Measurements from ENCODE around the gene CLP1.
A peak's percentile ranks its signal among the peaks of the same experiment; 100 is the strongest.

The CLP1 gene

DNA sequence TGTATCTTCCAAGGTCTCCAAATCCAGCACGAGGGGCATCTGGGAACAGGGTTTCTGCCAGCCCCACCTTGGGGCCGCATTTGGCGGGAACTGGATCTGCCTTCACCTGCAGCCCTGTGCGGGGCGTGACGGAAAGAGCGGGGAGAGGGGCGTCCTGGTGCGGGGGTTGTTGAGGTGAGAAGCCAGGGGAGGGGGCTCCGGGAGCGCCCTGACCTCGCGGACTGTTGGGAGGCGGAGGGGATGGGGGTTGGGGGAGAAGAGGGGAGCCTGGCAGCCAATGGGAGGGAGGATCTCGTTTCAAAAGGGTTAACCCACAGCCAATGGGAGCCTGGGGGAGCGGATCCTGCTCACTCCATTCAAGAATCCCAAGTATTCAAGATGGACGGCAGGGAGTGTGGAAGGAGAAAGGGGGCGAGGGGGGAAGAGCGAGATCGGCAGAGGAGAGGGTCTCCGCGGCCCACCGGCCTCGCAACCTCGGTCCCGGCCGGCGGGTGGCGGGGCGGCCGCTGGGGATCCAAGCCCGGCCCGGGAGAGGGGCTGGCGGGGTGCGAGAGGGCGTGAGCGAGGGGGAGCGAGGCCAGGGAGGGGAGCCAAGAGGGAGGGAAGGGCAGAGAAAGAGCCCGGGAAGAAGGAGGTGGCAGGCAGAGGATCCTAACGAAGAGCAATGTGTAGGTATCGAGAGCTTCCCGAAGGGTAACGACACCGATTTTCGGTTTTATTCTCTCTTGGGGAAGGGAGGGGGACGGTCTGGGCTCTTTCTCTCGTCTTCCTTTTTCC lies 19.4 kb upstream of the CLP1 start:
- H3K4me3 ChIP-seq (ENCODE audit: low read depth, low read length) = no peak overlapping the region
- TF ChIP-seq MYC (IDR thresholded peaks at IDR 0.05; ENCODE audit: low read depth, low read length) (no peak), POLR2A (IDR thresholded peaks at IDR 0.05; ENCODE audit: extremely low read depth, insufficient read length) (no peak)
- TF ChIP-seq, protein P1, sequence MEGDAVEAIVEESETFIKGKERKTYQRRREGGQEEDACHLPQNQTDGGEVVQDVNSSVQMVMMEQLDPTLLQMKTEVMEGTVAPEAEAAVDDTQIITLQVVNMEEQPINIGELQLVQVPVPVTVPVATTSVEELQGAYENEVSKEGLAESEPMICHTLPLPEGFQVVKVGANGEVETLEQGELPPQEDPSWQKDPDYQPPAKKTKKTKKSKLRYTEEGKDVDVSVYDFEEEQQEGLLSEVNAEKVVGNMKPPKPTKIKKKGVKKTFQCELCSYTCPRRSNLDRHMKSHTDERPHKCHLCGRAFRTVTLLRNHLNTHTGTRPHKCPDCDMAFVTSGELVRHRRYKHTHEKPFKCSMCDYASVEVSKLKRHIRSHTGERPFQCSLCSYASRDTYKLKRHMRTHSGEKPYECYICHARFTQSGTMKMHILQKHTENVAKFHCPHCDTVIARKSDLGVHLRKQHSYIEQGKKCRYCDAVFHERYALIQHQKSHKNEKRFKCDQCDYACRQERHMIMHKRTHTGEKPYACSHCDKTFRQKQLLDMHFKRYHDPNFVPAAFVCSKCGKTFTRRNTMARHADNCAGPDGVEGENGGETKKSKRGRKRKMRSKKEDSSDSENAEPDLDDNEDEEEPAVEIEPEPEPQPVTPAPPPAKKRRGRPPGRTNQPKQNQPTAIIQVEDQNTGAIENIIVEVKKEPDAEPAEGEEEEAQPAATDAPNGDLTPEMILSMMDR (IDR thresholded peaks at IDR 0.05; ENCODE audit: low read depth, low read length) = no peak
- TF ChIP-seq, protein P2, sequence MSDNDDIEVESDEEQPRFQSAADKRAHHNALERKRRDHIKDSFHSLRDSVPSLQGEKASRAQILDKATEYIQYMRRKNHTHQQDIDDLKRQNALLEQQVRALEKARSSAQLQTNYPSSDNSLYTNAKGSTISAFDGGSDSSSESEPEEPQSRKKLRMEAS (IDR thresholded peaks at IDR 0.05; ENCODE audit: low read depth, low read length) = no peak
- DNase-seq (ENCODE audit: low read depth) = no peak

DNA sequence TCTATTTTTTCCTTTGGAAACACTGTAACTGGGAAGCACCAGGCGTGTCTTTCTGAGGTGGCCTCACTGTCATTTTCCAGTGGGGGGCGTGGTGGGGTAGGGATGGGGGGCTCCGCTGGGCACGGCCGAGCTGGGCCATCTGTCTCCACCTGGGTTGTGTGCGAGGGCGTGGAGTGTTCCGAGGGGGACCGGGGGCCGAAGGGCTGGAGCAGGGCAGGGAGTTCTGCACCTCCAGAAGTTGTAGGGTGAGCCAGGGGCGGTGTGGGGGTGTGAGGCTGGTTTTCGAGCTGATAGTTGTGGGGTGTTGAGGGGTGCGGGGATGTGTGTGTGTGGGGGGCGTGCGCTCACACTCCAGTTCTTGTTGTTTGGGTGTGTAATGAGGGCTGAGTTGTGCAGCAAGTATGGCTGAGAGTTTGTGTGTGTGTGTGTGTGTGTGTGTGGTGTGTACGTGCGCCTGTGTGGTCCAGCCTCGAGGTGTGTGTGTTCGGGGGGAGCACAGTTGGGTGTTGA lies 18.7 kb upstream of the CLP1 start:
- no peak for DNase-seq (ENCODE audit: low read depth)
- no peak overlapping the region for H3K4me3 ChIP-seq (ENCODE audit: low read depth, low read length)
- TF ChIP-seq POLR2A (IDR thresholded peaks at IDR 0.05; ENCODE audit: extremely low read depth, insufficient read length) = no peak
- no peak for TF ChIP-seq MYC (IDR thresholded peaks at IDR 0.05; ENCODE audit: low read depth, low read length)
- TF ChIP-seq, protein P2 (IDR thresholded peaks at IDR 0.05; ENCODE audit: low read depth, low read length) = no peak
- TF ChIP-seq, protein P1 (IDR thresholded peaks at IDR 0.05; ENCODE audit: low read depth, low read length) = no peak

DNA sequence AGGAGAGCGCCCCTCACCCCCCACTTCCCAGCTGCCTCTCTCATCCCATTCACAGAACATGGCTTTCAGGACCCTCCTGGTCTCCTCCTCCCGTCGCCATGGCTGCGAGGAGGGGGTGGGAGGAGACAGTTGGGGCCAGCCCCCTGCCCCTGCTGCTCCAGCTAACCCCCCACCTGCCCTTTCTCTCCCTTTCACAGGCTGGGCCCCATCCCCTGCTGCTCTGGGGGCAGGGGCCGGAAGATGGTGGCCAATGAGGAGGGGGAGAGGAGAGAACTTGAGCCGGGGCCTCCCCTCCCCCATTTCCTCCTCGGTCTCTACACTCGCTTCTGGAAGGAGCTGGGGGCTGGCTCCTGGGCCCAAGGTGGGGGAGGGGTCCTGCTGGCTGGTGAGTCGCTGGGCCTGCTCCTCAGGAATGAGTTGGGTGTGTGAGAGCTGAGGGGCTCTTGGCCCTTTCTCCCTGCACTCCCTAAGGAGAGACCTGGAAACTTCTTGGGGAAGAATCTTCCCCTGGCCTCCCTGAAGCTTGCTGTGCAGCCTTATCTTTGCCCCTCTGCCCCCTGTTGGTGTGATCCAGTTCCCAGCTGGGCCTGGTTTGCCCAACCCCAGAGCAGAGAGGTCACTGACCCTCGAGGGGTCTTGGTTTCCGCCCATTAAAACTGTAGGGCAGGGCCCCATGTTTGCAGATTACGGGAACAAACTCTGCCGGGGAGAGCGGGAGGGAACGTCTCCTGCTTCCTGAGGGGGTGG lies 18.1 kb upstream of the CLP1 start:
- no peak overlapping the region for H3K4me3 ChIP-seq (ENCODE audit: low read depth, low read length)
- peak; percentile 91 for DNase-seq (ENCODE audit: low read depth)
- TF ChIP-seq, protein P1 (IDR thresholded peaks at IDR 0.05; ENCODE audit: low read depth, low read length) = peak; percentile 20
- TF ChIP-seq, protein P2 (IDR thresholded peaks at IDR 0.05; ENCODE audit: low read depth, low read length) = 0 out of 2 replicates have a peak, but pooled peaks have one; percentile 35
- TF ChIP-seq POLR2A (IDR thresholded peaks at IDR 0.05; ENCODE audit: extremely low read depth, insufficient read length) (peak; percentile 31), MYC (IDR thresholded peaks at IDR 0.05; ENCODE audit: low read depth, low read length) (no peak; the same call in 1 of the 2 replicates)

DNA sequence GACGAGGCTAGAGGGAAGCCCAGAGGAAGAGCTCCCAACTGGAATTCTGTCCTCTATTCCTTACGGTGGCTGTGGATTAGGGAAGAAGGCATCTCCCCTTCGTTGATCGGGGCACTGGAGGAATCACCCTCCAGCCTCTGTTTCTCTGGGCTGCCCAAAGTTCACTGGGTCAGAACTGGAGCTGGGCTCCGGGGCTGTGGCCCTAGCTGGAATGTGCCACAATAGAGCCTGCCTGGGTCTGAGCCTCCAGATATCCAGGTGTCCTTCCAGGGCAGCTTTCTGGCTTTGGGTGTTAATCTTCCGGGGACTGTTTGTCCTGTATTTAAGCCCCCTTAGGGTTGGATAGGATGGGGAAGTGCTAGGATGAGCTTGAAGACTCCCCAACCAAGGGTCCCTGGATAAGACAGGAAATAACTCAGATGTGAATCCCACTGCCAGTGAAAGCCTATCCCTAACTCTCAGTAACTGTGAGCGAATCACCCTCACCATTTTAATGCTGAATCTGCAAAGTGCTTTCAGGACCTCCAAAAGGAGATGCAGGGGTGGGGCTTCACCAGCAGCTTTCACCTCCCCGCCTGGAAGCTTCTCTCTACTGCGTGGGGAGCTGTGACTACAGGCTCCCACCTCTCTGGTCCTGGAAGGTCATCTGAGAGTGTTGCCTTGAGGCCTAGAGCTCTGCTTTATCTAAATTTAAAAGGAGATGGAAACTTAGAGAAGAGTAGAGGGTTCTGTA lies 17.3 kb upstream of the CLP1 start:
- no peak for TF ChIP-seq POLR2A (IDR thresholded peaks at IDR 0.05; ENCODE audit: extremely low read depth, insufficient read length)
- TF ChIP-seq, protein P1 (IDR thresholded peaks at IDR 0.05; ENCODE audit: low read depth, low read length) = no peak
- TF ChIP-seq MYC (IDR thresholded peaks at IDR 0.05; ENCODE audit: low read depth, low read length) = no peak
- TF ChIP-seq, protein P2 (IDR thresholded peaks at IDR 0.05; ENCODE audit: low read depth, low read length) = no peak
- no peak for DNase-seq (ENCODE audit: low read depth)
- no peak overlapping the region for H3K4me3 ChIP-seq (ENCODE audit: low read depth, low read length)

DNA sequence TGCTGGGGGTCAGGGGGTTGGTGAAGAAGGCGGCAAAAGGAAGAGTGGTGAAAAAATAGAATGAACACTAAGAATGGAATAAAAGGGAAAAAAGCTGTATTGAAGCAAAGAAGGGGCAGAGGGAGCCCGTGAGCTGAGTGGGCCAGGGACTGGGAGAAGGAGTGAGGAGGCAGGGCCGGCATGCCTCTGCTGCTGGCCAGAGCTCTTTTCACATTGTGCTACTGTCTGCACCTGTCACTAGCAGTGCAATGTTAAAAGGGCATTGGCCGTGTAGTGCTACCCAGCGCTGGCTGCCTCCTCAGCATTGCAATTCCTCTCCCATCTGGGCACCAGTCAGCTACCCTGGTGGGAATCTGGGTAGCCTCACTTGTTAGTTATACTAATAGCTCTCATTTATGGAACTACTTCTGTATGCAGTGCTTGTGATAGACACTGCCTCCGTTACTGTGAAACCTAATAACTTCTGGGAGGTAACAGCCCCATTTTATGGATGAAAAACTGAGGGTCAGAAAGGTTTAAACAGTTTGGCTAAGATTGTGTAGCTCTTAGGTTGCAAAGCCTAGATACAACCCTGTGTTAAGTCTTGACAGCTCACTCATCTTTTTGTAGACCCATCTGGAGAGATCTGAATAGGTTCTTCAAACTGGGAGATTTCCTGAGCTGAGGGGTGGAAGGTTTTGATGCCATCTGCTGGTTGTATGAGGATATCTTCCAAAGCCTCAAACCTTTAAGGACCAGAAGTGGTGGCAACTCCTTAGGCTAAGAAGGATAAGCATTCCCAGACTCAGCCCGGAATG lies 16.4 kb upstream of the CLP1 start:
- no peak overlapping the region for H3K4me3 ChIP-seq (ENCODE audit: low read depth, low read length)
- peak; percentile 82 for DNase-seq (ENCODE audit: low read depth)
- TF ChIP-seq POLR2A (IDR thresholded peaks at IDR 0.05; ENCODE audit: extremely low read depth, insufficient read length) (no peak), MYC (IDR thresholded peaks at IDR 0.05; ENCODE audit: low read depth, low read length) (0 out of 2 replicates have a peak, but pooled peaks have one; percentile 23)
- TF ChIP-seq, protein P1 (IDR thresholded peaks at IDR 0.05; ENCODE audit: low read depth, low read length) = peak; percentile 87
- TF ChIP-seq, protein P2 (IDR thresholded peaks at IDR 0.05; ENCODE audit: low read depth, low read length) = peak; percentile 20; the same call in 1 of the 2 replicates

All from NB4 (cell line).